Ovary (tissue), 9 donors: ENCODE results near the gene C1orf21. TPM values are rescaled to one million over a fixed set of nuclear protein-coding genes. Genes with fewer than 3 reads are reported as not detected.

Experiments used
- DNase-seq, 5 donors: peaks; one replicate each; pipeline ENCODE4 v3.0.0-alpha.2; 2019 to 2020
- H3K27ac ChIP-seq, 2 donors: fragments of 200-600 bp; one replicate each; pipeline versions ENCODE4 v1.5.1 to v1.8.0; 2019 to 2022
- H3K27me3 ChIP-seq: fragments of 200-600 bp; one replicate; pipeline ENCODE4 v1.8.0; 2022
- H3K36me3 ChIP-seq: fragments of 200-600 bp; sonication (generic); one replicate; pipeline ENCODE4 v1.5.1; 2019
- H3K4me1 ChIP-seq: one replicate; pipeline ENCODE4 v1.8.1; 2013; ENCODE audit warnings: mild to moderate bottlenecking, moderate library complexity; ENCODE audit not compliant: insufficient read depth
- H3K4me3 ChIP-seq: fragments of 200-600 bp; sonication (generic); one replicate; pipeline ENCODE4 v1.5.1; 2017
- H3K9me3 ChIP-seq, 2 donors: fragments of 200-600 bp in 1 of 2; sonication (generic) in 1 of 2; one replicate each; pipeline versions ENCODE4 v1.5.1 to v1.8.1; 2013 to 2019; ENCODE audit warnings: mild to moderate bottlenecking in 1 of 2, moderate library complexity in 1 of 2
- CTCF ChIP-seq, 3 donors: fragments of 450-650 bp in 2 of 3; fragments of 200-600 bp in 1 of 3; IDR thresholded peaks; one replicate each; pipeline versions ENCODE4 v1.5.1 to v1.8.0; 2016 to 2022; ENCODE audit warnings: antibody characterized with exemption in 3 of 3, mild to moderate bottlenecking in 1 of 3
- EP300 ChIP-seq: sonication (generic); formaldehyde crosslinking; IDR thresholded peaks from one replicate; pipeline ENCODE4 v1.6.1; 2017; ENCODE audit warnings: antibody characterized with exemption
- POLR2A ChIP-seq: fragments of 450-650 bp; IDR thresholded peaks from one replicate; pipeline ENCODE4 v1.6.1; 2017; ENCODE audit warnings: antibody characterized with exemption, mild to moderate bottlenecking, moderate library complexity
- WGBS, 3 donors: extraction: QIAGEN DNeasy Blood & Tissue Kit in 1 of 3; methylation state at CpG; one replicate each; pipeline versions ENCODE4 v1.1.5 to v1.1.7; 2013 to 2017; 5-methylcytosine and 5-hydroxymethylcytosine counted together
- intact Hi-C, 4 donors: fragments of 100-400 bp; cut with DNase I; formaldehyde crosslinking; loops; one replicate each; pipeline versions ENCODE4 v1.11.0 to v1.15.1; 2022 to 2023
- polyA plus RNA-seq, 2 donors: library from polyadenylated mRNA; stranded (reverse); fragments of 200-250 nt in 1 of 2; fragments of 350-450 nt in 1 of 2; fragmentation: Illumina TruSeq in 1 of 2; extraction: RNeasy Lipid Tissue Mini Kit (QIAGEN cat#74804) in 1 of 2; gene quantifications; one replicate each; pipeline ENCODE4 v1.2.3, GENCODE V29; 2013 to 2014
- total RNA-seq, 7 donors: library from RNA; depleted of rRNA in 2 of 7; stranded (reverse); fragments of >200 nt in 2 of 7; fragmentation: NEBNext Ultra II Directional in 3 of 7; extraction: Animal tissue kit (Norgen Biotek cat#: 25700) in 3 of 7; gene quantifications; one replicate each; pipeline versions ENCODE4 v1.1.0 to v1.2.4, GENCODE V29; 2016 to 2023
- donor health status: DM: no; HTN: no; CAD: no; lungs with moderate emphysema.
- donor health status: DM: no; HTN: no; CAD: no.
- donor health status: Bipolar disorder and iron deficiency.
- donor health status: DM: yes; HTN: yes; CAD: no.
- donor health status: DM: no; HTN: no; CAD: no.
- donor health status: DM: yes; HTN: yes; CAD: no.

C1orf21 gene
- total and polyA plus RNA-seq, 9 donors, result 22.9 to 108 (median 59.4) TPM

GRCh38 chr1:184493987-184494388, 107.2 kb downstream of the C1orf21 start:
- intact Hi-C loops, result no loop called here
- no peak overlapping the region for H3K4me3 ChIP-seq
- TF ChIP-seq CTCF (IDR thresholded peaks at IDR 0.05) (no peak), EP300 (no peak), POLR2A (no peak)
- WGBS, 3 donors, result 84 to 90% (median 90%) methylated on average over 1 of the region's 1 CpG
- no peaks in the 10 kb centered on the region for H3K27me3 ChIP-seq
- no peaks in the 10 kb centered on the region for H3K36me3 ChIP-seq
- no peak for DNase-seq
- no peak overlapping the region for H3K27ac ChIP-seq
- peaks cover 10% of the 10 kb centered on the region for H3K4me1 ChIP-seq
- no peaks in the 10 kb centered on the region for H3K9me3 ChIP-seq

GRCh38 chr1:184494929-184495328, 108.1 kb downstream of the C1orf21 start:
- Histone ChIP-seq H3K36me3 (no peaks in the 10 kb centered on the region), H3K9me3 (no peaks in the 10 kb centered on the region), H3K4me3 (no peak overlapping the region), H3K4me1 (peaks cover 10% of the 10 kb centered on the region), H3K27me3 (no peaks in the 10 kb centered on the region), H3K27ac (no peak overlapping the region)
- no peak for DNase-seq
- 96 to 100% (median 98%) methylated on average over 4 of the region's 4 CpGs for WGBS, 3 donors
- TF ChIP-seq POLR2A, result no peak
- no peak for TF ChIP-seq CTCF (IDR thresholded peaks at IDR 0.05)
- no peak for TF ChIP-seq EP300
- intact Hi-C loops, result no loop called here

- Histone ChIP-seq H3K27me3 (no peaks in the 10 kb centered on the region), H3K4me1 (no peaks in the 10 kb centered on the region), H3K27ac (no peak overlapping the region), H3K36me3 (no peaks in the 10 kb centered on the region), H3K9me3 (no peaks in the 10 kb centered on the region), H3K4me3 (no peak overlapping the region)
- 94 to 96% (median 95%) methylated on average over 10 of the region's 10 CpGs for whole genome bisulfite sequencing, 3 donors
- intact Hi-C loops, result no loop called here
- no peak for DNase-seq
- TF ChIP-seq POLR2A, result no peak
- TF ChIP-seq EP300, result no peak
- no peak for TF ChIP-seq CTCF (IDR thresholded peaks at IDR 0.05)
Measured at GRCh38 chr1:184497959-184498723, 111.3 kb downstream of the C1orf21 start.

- 86 to 92% (median 88%) methylated on average over 1 of the region's 1 CpG for WGBS, 3 donors
- H3K27ac ChIP-seq, result no peak overlapping the region
- peaks cover 2% of the 10 kb centered on the region for H3K4me1 ChIP-seq
- H3K9me3 ChIP-seq, result no peaks in the 10 kb centered on the region
- H3K27me3 ChIP-seq, result no peaks in the 10 kb centered on the region
- no peak for DNase-seq
- TF ChIP-seq CTCF (IDR thresholded peaks at IDR 0.05), result no peak
- no peak for TF ChIP-seq POLR2A
- no peak for TF ChIP-seq EP300
- intact Hi-C loops, result no loop called here
- H3K4me3 ChIP-seq, result no peak overlapping the region
- no peaks in the 10 kb centered on the region for H3K36me3 ChIP-seq
Measured at GRCh38 chr1:184499616-184500015, 112.8 kb downstream of the C1orf21 start.
